ENCODE measurements around the gene NRXN2. TPM values are rescaled to one million over a fixed set of nuclear protein-coding genes. Genes with fewer than 3 reads are reported as not detected.

NRXN2 gene
- total and polyA plus RNA-seq, 10 of the 15 experiments (the other 5 are each of a cell fraction or from before 2014, with no cell fraction given), result 0.03 to 1.4 (median 0.23) TPM

DNA sequence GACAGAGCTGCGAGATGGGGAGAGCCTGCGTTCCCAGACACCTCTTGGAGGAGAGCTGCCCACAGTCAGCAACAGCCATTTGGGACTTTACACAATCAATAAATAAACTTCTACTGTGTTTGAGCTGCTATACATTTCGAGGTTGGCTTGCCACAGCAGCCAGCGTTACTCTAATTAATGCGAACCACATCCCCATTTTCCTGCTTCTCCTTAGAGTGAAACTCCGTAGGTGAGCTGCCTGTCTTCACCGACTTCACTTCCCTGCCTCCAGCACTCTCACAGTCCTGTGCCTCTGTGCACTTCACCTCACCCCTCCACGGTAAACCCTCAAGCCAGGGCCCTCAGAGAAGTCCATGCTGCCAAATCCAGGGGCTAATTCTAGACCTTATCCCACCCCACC is 137.8 kb downstream of the NRXN2 start:
- RAD21 ChIA-PET (ENCODE audit: unreplicated experiment), result no interaction called here
- Histone ChIP-seq H3K36me3 (ENCODE audit: control insufficient read depth in 2 of 2, insufficient read depth in 2 of 2, low read length in 1 of 2) (no peaks in the 10 kb centered on the region), H3K4me3 (no peak overlapping the region), H3K4me2 (ENCODE audit: control insufficient read depth, insufficient read depth) (no peak overlapping the region), H3K27me3 (replicated peaks in 1 of 2; ENCODE audit: control insufficient read depth in 2 of 2, insufficient read depth in 2 of 2, low read length in 1 of 2) (peaks cover 0 to 3% of the 10 kb centered on the region in 2 experiments; a peak in 1 of 4 replicates), H3K27ac (ENCODE audit: control insufficient read depth, insufficient read depth) (no peak overlapping the region), H3K79me2 (ENCODE audit: control insufficient read depth, insufficient read depth, low read length) (no peaks in the 10 kb centered on the region), H2AFZ (ENCODE audit: control insufficient read depth, low read depth, low read length) (no peak overlapping the region), H3K9ac (ENCODE audit: control insufficient read depth, insufficient read depth, low read length) (no peak overlapping the region), H4K20me1 (ENCODE audit: control insufficient read depth, insufficient read depth) (no peaks in the 10 kb centered on the region), H3K9me3 (replicated peaks; ENCODE audit: control insufficient read depth, insufficient read depth, low read length) (no peaks in the 10 kb centered on the region; the same call in 2 of the 3 replicates), H3K4me1 (ENCODE audit: control insufficient read depth, insufficient read depth, low read length) (no peaks in the 10 kb centered on the region)
- POLR2A ChIA-PET, result no interaction called here
- 27% methylated on average over 8 of the region's 8 CpGs for WGBS (ENCODE audit: insufficient coverage, insufficient replicate concordance, low lambda C conversion rate, missing lambda C conversion rate)
- intact Hi-C loops (cut with micrococcal nuclease; ENCODE audit: unreplicated experiment), result no loop called here
- TF ChIP-seq HDAC6 (IDR thresholded peaks at IDR 0.05; ENCODE audit: unreplicated experiment), result no peak
- TF ChIP-seq RFX5 (IDR thresholded peaks at IDR 0.05; ENCODE audit: low read depth, low read length), result no peak
- no peak for TF ChIP-seq CHD1 (IDR thresholded peaks at IDR 0.05; ENCODE audit: low read depth, low read length)
- no peak for TF ChIP-seq NR2F1 (conservative IDR thresholded peaks at IDR 0.05)
- no peak for TF ChIP-seq RBBP5 (conservative IDR thresholded peaks at IDR 0.05)
- no peak for TF ChIP-seq FOS (IDR thresholded peaks at IDR 0.05; ENCODE audit: borderline replicate concordance, extremely low read depth, insufficient read length)
- TF ChIP-seq EP300 (IDR thresholded peaks at IDR 0.05; ENCODE audit: borderline replicate concordance in 1 of 2, control insufficient read depth in 1 of 2, low read depth in 2 of 2, low read length in 2 of 2), result no peak
- TF ChIP-seq IKZF2 (IDR thresholded peaks at IDR 0.05), result no peak
- no peak for TF ChIP-seq ZNF207 (IDR thresholded peaks at IDR 0.05; ENCODE audit: borderline replicate concordance)
- TF ChIP-seq TBL1XR1 (IDR thresholded peaks at IDR 0.05; ENCODE audit: low read depth, low read length), result no peak
- TF ChIP-seq BHLHE40 (IDR thresholded peaks at IDR 0.05; ENCODE audit: borderline replicate concordance in 1 of 2, low read depth in 2 of 2, low read length in 1 of 2), result no peak
- TF ChIP-seq SMARCA5 (IDR thresholded peaks at IDR 0.05), result no peak
- no peak for TF ChIP-seq ATF7 (IDR thresholded peaks at IDR 0.05; ENCODE audit: low read depth)
- in situ Hi-C loops (cut with MboI), result no loop called here
- DNase-seq (ENCODE audit: low read depth, low spot score), result no peak
- no peak for ATAC-seq
- no TSS peak for BruUV-seq (replicated peaks)
- CTCF ChIA-PET, result no interaction called here
- SMC1A ChIA-PET (ENCODE audit: uncharacterized antibody, unreplicated experiment), result interaction anchor here (1.0 to 1.4 kb wide), 2 partner anchors 25 to 65 kb away, joined by 3 read pairs; no protein-coding TSS in a partner anchor
- FAIRE-seq, result no peak
